Stimulated activated CD4-positive, alpha-beta T cell treated with anti-CD3 and anti-CD28 coated beads, Interleukin-15, amount 100 ng/mL, for 1 hour (primary cell): ENCODE data around the gene ABCA5.

Experiments used
- DNase-seq, 2 donors: peaks; one replicate each; pipeline ENCODE4 v3.0.0-alpha.2; 2020; ENCODE audit warnings: low read depth in 1 of 2, low spot score in 1 of 2

The ABCA5 gene

GRCh38 chr17:69327060-69327831 lies at the start of gene ABCA5:
ABCA5 (minus strand) TSS chr17:69327133; CDS start chr17:69314415, 12,718 bp downstream.
- DNase-seq: peak; percentile 76 to 77

DNA sequence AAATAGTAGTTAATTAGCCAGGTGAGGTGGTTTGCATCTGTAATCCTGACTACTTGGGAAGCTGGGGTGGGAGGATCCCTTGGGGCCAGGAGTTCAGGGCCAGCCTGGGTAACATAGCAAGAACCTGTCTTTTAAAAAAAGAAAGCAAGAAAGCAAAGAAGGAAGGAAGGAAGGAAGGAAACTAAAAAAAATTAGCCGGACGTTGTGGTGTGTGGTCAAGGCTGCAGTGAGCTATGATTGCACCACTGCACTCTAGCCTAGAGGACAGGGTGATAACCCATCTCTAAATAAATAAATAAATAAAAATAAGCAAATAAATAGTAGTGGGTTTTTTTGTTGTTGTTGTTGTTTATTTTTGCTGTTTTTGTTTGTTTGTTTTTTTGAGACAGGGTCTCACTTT lies 48.3 kb upstream of the ABCA5 start:
- DNase-seq: no peak

GRCh38 chr17:69373069-69373468 lies 46.1 kb upstream of the ABCA5 start:
- DNase-seq: no peak

DNA sequence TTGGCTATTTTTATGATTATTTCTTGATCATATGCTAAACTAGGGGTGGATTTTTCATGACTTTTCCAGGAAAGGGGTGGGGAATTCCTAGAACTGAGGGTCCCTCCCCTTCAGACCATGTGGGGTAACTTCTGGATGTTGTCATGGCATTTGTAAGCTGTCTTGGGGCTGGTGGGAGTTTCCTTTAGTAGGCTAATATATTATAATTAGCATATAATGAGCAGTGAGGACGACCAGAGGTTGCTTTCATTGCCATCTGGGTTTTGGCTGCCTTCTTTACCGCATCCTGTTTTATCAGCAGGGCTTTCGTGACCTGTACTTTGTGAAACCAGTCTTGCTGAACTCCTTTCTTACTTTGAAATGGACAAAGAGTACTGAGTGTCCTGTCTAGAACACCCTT lies 40.4 kb upstream of the ABCA5 start:
- no peak for DNase-seq

DNA sequence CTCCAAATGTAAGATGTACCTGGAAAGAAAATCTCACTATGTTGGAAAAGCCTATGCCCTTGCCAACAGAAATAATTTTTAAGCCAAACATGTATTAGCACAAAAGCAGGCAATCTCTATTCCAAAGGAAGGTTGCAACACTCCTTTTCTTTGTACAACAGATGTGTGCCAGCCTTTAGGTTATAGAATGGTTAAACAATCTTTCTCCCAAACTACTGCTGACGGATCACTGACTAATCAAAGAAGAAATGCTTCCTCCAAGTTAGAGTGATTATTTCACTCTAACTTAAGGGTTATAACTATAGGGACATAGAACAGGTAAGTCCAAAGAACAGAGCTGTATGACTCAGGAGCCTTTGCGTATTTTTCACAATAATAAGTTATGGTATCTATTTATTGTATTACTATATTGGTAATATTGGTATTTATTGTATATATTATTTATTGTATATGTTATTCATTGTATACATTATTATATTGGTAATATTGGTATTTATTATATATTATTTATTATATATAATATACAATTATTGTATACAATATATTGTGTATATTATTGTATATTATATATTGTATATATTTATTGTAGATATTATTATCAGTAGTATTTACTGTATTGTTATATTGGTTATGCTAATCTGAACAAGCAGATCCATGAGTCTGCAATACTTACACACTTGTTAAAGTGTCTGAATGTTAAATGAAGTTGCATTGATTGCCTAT lies 36.7 kb upstream of the ABCA5 start:
- DNase-seq: no peak

- no peak for DNase-seq
Observed at GRCh38 chr17:69361156-69361555, 34.2 kb upstream of the ABCA5 start.

DNA sequence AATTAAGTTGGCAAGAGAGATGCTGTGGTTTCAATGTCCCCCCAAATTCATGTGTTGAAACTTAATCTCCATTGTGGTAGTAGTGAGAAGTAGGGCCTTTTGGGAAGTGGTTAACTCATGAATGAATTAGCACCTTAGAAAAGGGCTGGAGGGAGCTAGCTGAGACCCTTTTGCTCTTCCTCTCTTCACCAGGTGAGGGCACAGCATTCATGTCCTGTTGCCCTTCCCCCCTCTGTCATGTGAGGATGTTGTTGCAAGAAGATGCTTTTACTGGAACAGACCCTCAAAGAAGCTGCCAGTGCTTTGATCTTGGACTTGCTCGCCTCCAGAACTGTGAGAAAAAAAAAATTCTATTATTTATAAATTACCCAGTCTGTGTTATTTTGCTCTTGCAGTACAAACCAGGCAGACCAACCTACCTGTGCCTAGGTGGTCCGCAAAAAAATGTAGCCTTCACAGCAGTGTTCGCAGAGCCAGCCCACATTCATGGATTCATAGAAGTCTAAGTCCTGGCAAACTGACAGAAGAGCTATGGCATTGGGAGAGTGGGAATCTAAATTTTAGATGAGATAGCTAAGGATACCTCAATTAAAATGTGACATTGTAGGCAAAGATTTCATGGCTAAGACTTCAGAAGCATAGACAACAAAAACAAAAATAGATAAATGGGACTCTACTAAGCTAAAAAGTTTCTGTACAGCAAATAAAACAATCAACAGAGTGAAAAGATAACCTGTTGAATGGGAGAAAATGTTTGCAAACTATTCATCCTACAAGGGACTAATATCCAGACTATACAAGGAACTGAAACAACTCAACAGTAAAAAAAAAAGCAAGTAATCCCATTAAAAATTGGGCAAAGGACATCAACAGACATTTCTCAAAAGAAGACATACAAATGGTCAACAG lies 32.0 kb upstream of the ABCA5 start:
- DNase-seq: no peak

DNA sequence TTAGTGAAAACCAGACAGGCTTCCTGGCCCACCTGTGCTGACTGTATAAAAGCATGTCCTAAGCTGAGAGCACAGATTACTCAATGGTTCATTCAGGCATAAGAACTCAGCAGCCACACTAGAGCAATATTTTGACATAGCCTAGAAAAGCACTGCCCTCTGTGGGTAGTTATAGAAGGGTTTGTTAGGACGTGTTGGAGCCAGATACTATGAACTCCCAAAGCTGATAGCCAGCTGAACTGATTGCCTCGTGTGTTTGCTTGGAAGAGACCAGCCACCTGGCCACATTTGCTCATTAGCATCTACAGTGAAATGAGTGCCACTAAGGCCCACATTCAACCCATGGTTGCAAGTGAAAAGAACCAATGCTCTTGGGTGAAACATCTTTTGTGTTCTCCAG lies 30.8 kb upstream of the ABCA5 start:
- no peak for DNase-seq

DNA sequence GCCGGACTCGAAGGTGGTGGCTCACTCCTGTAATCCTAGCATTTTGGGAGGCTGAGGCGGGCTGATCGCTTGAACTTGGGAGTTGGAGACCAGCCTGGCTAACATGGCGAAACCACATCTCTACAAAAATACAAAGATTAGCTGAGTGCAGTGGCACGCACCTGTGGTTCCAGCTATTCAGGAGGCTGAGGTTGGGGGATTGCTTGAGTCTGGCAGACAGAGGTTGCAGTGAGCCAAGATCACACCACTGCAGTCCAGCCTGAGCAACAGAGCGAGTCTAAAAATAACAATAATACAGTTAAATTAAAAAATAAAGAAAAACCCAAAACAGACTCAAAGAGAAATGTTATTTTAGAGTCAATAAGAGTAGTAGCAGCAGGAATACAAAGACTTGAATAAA lies 29.7 kb upstream of the ABCA5 start:
- DNase-seq: no peak

DNA sequence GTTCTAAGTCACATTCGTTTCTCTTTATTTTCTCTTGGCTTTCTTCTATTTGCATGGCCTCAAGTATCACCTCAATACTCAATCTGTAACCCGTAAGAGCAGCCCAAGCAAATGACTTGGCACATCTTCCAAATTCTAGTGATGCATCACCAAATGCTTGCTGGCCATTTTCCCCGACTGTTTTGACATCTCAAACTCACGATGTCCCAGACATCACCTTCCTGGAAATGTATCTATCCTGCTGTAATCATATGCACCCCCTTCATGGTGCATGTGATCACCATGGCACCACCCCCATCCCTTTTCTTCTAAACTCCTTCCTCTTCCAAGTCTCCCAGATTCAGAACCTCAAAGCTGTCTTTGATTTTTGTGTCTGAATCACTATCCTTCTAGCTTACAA lies 24.0 kb upstream of the ABCA5 start:
- no peak for DNase-seq

- DNase-seq: no peak
Observed at GRCh38 chr17:69348429-69348828, 21.5 kb upstream of the ABCA5 start.

GRCh38 chr17:69346766-69347165 lies 19.8 kb upstream of the ABCA5 start:
- DNase-seq: no peak

GRCh38 chr17:69344939-69345338 lies 18.0 kb upstream of the ABCA5 start:
- no peak for DNase-seq

- DNase-seq: no peak
Observed at GRCh38 chr17:69342896-69343644, 16.1 kb upstream of the ABCA5 start.

DNA sequence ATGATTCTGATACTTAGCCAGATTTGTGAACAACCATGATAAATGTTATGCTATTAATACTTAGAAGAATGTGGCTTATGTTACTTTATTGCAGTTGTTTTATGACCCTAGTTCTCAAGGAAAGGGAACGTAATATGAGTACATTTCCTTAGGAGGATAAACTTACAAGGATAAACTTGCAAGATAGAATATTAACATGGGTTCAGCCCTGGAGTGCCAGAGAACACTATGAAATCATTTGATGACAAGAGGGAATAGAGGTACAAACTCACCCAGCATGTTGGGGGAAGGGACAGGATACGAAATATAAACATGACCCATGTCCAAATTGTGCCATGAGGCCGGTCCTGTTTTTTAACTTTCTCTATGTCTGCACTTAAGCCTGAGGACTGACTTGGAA lies 13.0 kb upstream of the ABCA5 start:
- DNase-seq: no peak

DNA sequence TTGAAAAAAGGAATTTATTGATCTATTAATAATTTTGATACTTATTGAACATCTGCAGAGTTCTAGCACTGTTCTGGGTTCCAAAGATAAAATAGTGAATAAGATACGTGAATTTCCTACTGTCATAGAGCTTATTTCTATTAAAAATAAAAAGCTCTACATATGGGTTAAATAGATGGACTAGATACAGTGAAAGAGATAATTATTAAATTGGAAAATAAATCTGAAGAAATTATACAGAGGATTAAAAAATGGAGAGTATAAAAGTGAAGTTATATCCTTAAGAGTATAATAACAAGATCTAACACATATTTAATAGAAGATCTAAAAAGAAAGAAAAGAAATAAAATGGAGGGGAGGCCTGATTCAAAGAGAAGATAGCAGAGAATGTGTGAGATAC lies 10.1 kb upstream of the ABCA5 start:
- DNase-seq: no peak

DNA sequence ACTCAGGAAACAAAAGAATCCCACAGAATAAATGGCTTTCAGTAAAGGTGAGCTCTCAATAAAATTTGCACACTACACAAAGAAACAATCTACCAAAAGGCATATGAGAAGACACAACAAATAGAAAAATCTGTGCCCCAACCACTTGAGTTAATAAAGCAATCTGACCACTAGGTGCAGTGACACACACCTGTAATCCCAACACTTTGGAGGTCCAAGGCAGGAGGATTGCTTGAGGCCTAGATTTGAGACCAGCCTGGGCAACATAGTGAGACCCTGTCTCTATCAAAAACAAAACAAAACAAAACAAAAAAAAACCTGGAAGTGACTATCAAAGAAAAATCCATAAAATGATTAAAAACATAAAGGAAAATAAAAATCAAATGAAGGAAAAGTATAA lies 9.6 kb upstream of the ABCA5 start:
- DNase-seq: no peak

GRCh38 chr17:69335058-69335457 lies 8.1 kb upstream of the ABCA5 start:
- no peak for DNase-seq

DNA sequence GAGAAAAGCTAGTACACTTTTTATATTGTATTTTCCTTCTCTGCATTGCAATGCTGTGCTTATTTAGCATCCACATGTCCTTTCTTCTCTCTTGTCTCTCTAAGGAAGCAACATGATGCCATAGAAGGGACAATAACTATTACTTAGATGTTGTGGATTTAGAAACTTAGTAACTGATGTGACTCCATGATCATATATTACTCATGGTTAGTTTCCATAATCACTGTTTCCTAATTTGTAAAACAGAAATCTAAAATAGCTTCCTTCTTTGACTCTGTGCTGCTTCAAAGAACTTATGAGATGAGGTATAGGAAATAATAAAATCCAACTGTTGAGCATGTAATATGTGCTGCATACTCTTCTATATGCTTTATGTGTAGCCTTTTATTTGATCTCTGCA lies 6.6 kb upstream of the ABCA5 start:
- DNase-seq: no peak

DNA sequence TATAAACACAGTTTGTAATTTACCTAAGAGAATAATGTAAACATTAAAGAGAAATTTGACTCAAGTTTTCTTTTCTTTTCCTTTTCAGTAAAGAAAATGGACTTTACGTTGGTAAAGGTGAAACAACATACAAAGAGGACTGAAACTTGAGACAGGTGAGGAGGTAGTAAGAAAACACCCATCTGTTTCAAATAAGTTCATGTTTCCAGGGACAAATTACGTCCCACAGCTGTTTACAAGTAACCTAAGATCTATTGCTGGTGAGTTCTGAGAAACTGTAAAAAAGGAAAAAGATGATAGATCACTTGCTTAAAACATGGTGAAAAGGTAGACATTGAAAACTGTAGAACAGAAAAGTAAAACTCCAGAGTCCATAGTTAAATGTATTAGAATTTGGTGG lies 4.8 kb upstream of the ABCA5 start:
- DNase-seq: no peak
